ENCODE measurements around the gene COL24A1.

DNA sequence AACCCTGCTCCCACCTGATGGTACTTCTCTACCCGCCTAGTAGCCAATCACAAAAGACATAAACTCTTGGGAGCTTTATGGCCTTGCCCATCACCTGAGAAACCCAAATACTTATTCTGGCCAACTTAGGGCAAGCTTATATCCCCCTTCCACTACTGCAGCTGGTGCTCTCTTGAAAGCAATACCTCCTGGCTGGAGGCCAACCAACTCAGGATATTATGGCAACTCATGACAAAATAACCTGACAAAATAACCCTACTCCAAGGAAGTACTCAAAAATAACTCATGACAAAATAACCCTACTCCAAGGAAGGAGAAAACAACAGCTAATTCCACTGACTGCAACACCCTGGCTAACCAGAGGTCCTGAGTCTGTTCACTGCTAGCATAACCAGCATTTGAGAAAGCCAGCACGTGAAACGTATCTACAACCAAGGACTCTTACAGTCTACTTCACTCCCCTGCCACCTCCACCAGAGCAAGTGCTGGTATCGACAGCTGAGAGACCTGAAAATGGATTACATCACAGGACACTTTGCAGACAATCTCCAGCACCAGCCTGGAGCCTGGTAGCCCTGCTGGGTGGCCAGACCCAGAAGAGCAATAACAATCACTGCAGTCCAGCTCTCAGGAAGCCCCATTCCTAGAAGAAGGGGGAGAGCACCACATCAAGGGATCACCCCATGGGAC lies 179.9 kb downstream of the COL24A1 start:
- no peak for TF ChIP-seq CTCF (IDR thresholded peaks at IDR 0.05; ENCODE audit: low read length)
- no peak for TF ChIP-seq EZH2 (IDR thresholded peaks at IDR 0.05; ENCODE audit: borderline replicate concordance, low read length)

Measured in OCI-LY1 (cell line).